NCI-H2171 treated with DMSO at 0.1 percent for 48 hours (cell line): ENCODE data around the gene HEG1.

Source experiments
- DNase-seq: peaks from one replicate; lab custom pipeline; 2025; lab: John Stamatoyannopoulos, UW

Gene HEG1

GRCh38 chr3:125050488-125051090 lies 5.2 kb downstream of the HEG1 start:
- DNase-seq = peak; percentile 18

GRCh38 chr3:125048282-125048681 lies 7.5 kb downstream of the HEG1 start:
- peak; percentile 23 for DNase-seq

- no peak for DNase-seq
Observed at GRCh38 chr3:125045965-125046364, 9.8 kb downstream of the HEG1 start.

- DNase-seq = peak; percentile 15
Observed at GRCh38 chr3:125045194-125045593, 10.6 kb downstream of the HEG1 start.

- DNase-seq = no peak
Observed at GRCh38 chr3:125043599-125044151, 12.1 kb downstream of the HEG1 start.

- no peak for DNase-seq
Observed at GRCh38 chr3:125042725-125043406, 12.9 kb downstream of the HEG1 start.

- peak; percentile 70 for DNase-seq
Observed at GRCh38 chr3:125039131-125040100, 16.4 kb downstream of the HEG1 start.

GRCh38 chr3:125037498-125038150 lies 18.2 kb downstream of the HEG1 start:
- DNase-seq = no peak

GRCh38 chr3:125035217-125035616 lies 20.6 kb downstream of the HEG1 start:
- no peak for DNase-seq

- DNase-seq = no peak
Observed at GRCh38 chr3:125033616-125034015, 22.2 kb downstream of the HEG1 start.

- DNase-seq = no peak
Observed at GRCh38 chr3:125033135-125033534, 22.7 kb downstream of the HEG1 start.

- no peak for DNase-seq
Observed at GRCh38 chr3:125032683-125033082, 23.1 kb downstream of the HEG1 start.

- DNase-seq = no peak
Observed at GRCh38 chr3:125032100-125032643, 23.6 kb downstream of the HEG1 start.

- DNase-seq = no peak
Observed at GRCh38 chr3:125031544-125031943, 24.3 kb downstream of the HEG1 start.

- DNase-seq = no peak
Observed at GRCh38 chr3:125028657-125029056, 27.1 kb downstream of the HEG1 start.

GRCh38 chr3:125025642-125026041 lies 30.2 kb downstream of the HEG1 start:
- no peak for DNase-seq

GRCh38 chr3:125024817-125025216 lies 31.0 kb downstream of the HEG1 start:
- no peak for DNase-seq

GRCh38 chr3:125023833-125024555 lies 31.8 kb downstream of the HEG1 start:
- DNase-seq = no peak

GRCh38 chr3:125022206-125022605 lies 33.6 kb downstream of the HEG1 start:
- no peak for DNase-seq

GRCh38 chr3:125019271-125019670 lies 36.5 kb downstream of the HEG1 start:
- DNase-seq = no peak

GRCh38 chr3:125017406-125017805 lies 38.4 kb downstream of the HEG1 start:
- DNase-seq = no peak
